Neural progenitor cell (in vitro differentiated cells): ENCODE data around the gene ANKS1B. TPM values are rescaled to one million over a fixed set of nuclear protein-coding genes. Genes with fewer than 3 reads are reported as not detected.
"Not testable (repeated sequence)": the region's sequence is repeated elsewhere in the genome, so short reads cannot be mapped to it uniquely, and the experiment has no call there.

Source experiments
- DNase-seq: peaks from one replicate; pipeline ENCODE4 v3.0.0-alpha.2; 2016; ENCODE audit warnings: low spot score
- H2AFZ ChIP-seq: fragments of 200-600 bp; sonication (generic); replicated peaks from 2 replicates; pipeline ENCODE4 v1.6.1; 2016; ENCODE audit warnings: antibody characterized with exemption
- H3F3A ChIP-seq: fragments of 200-600 bp; sonication (generic); 2 replicates; pipeline ENCODE4 v1.6.1; 2016; ENCODE audit warnings: antibody characterized with exemption, low read depth
- H3K27ac ChIP-seq: fragments of 200-600 bp; sonication (generic); 2 replicates; pipeline ENCODE4 v1.5.1; 2016; ENCODE audit warnings: mild to moderate bottlenecking
- H3K27me3 ChIP-seq: fragments of 200-600 bp; sonication (generic); 2 replicates; pipeline ENCODE4 v1.6.1; 2016; ENCODE audit warnings: mild to moderate bottlenecking, moderate library complexity
- H3K36me3 ChIP-seq: fragments of 200-600 bp; sonication (generic); 2 replicates; pipeline ENCODE4 v1.5.1; 2016
- H3K4me1 ChIP-seq: fragments of 200-600 bp; sonication (generic); 2 replicates; pipeline ENCODE4 v1.6.1; 2016; ENCODE audit warnings: mixed run types
- H3K4me2 ChIP-seq: fragments of 200-600 bp; sonication (generic); 2 replicates; pipeline ENCODE4 v1.6.1; 2016
- H3K4me3 ChIP-seq: fragments of 200-600 bp; sonication (generic); 2 replicates; pipeline ENCODE4 v1.5.1; 2016
- H3K79me2 ChIP-seq: fragments of 200-600 bp; sonication (generic); 2 replicates; pipeline ENCODE4 v1.6.1; 2016; ENCODE audit warnings: low read depth
- H3K9ac ChIP-seq: fragments of 200-600 bp; sonication (generic); 2 replicates; pipeline ENCODE4 v1.6.1; 2016
- H3K9me3 ChIP-seq: fragments of 200-600 bp; sonication (generic); 2 replicates; pipeline ENCODE4 v1.5.1; 2016; ENCODE audit warnings: low read depth
- H4K20me1 ChIP-seq: fragments of 200-600 bp; sonication (generic); 2 replicates; pipeline ENCODE4 v1.6.1; 2016; ENCODE audit warnings: low read depth
- H3K27ac Mint-ChIP-seq: 3 replicates; pipeline ENCODE4 v1.8.0; 2021; ENCODE audit warnings: mixed read lengths
- H3K27me3 Mint-ChIP-seq: 2 replicates; pipeline ENCODE4 v1.8.0; 2022; ENCODE audit warnings: low read depth, mild to moderate bottlenecking, inconsistent platforms, moderate library complexity, mixed read lengths; ENCODE audit not compliant: insufficient read depth
- H3K36me3 Mint-ChIP-seq: 3 replicates; pipeline ENCODE4 v1.8.0; 2021; ENCODE audit warnings: mixed read lengths
- H3K4me1 Mint-ChIP-seq: 3 replicates; pipeline ENCODE4 v1.8.0; 2021; ENCODE audit warnings: mixed read lengths
- H3K4me3 Mint-ChIP-seq: 3 replicates; pipeline ENCODE4 v1.8.0; 2021; ENCODE audit warnings: mild to moderate bottlenecking, moderate library complexity, mixed read lengths
- H3K9me3 Mint-ChIP-seq: 3 replicates; pipeline ENCODE4 v1.8.0; 2020; ENCODE audit warnings: mixed read lengths
- CTCF ChIP-seq: fragments of 200-600 bp; sonication (generic); IDR thresholded peaks from 2 replicates; pipeline ENCODE4 v1.5.1; 2017; ENCODE audit warnings: antibody characterized with exemption, mild to moderate bottlenecking
- EZH2 ChIP-seq: fragments of 200-600 bp; sonication (generic); IDR thresholded peaks from 2 replicates; pipeline ENCODE4 v1.6.1; 2017; ENCODE audit warnings: antibody characterized with exemption, mild to moderate bottlenecking, moderate library complexity
- EZH2phosphoT487 ChIP-seq: fragments of 200-600 bp; sonication (generic); IDR thresholded peaks from 2 replicates; pipeline ENCODE4 v1.6.1; 2017; ENCODE audit warnings: antibody characterized with exemption
- total RNA-seq: library from RNA; depleted of rRNA; stranded (reverse); fragments of >200 nt; gene quantifications from 2 replicates; pipeline ENCODE4 v1.2.3, GENCODE V29; 2015; ENCODE audit warnings: low replicate concordance

The ANKS1B gene
- total RNA-seq, 1 donor from 2014 or later: 7.9 TPM

- Histone ChIP-seq H3K36me3 (no peaks in the 10 kb centered on the region), H3F3A (no peaks in the 10 kb centered on the region), H3K27me3 (no peaks in the 10 kb centered on the region), H3K4me2 (no peak overlapping the region), H3K4me3 (no peak overlapping the region), H3K9ac (no peak overlapping the region), H3K4me1 (peaks cover 7% of the 10 kb centered on the region), H4K20me1 (no peaks in the 10 kb centered on the region), H3K79me2 (no peaks in the 10 kb centered on the region), H2AFZ (no peak overlapping the region), H3K27ac (no peak overlapping the region), H3K9me3 (no peaks in the 10 kb centered on the region)
- H3K27me3 Mint-ChIP-seq: no peaks in the 10 kb centered on the region
- TF ChIP-seq CTCF (no peak), EZH2 (no peak), EZH2phosphoT487 (no peak)
- no peak for DNase-seq
- no peaks in the 10 kb centered on the region for H3K36me3 Mint-ChIP-seq
- H3K27ac Mint-ChIP-seq: no peak overlapping the region
- no peaks in the 10 kb centered on the region for H3K4me1 Mint-ChIP-seq
- no peak overlapping the region for H3K4me3 Mint-ChIP-seq
- peaks cover 9% of the 10 kb centered on the region for H3K9me3 Mint-ChIP-seq
Measured at GRCh38 chr12:99332936-99333591, 651.7 kb downstream of the ANKS1B start.

- peaks cover 9% of the 10 kb centered on the region for H3K9me3 Mint-ChIP-seq
- no peak overlapping the region for H3K4me2 ChIP-seq
- H4K20me1 ChIP-seq: no peaks in the 10 kb centered on the region
- H3K4me1 Mint-ChIP-seq: no peaks in the 10 kb centered on the region
- DNase-seq: no peak
- H3K4me3 ChIP-seq: no peak overlapping the region
- H3K4me3 Mint-ChIP-seq: no peak overlapping the region
- H3K27me3 Mint-ChIP-seq: no peaks in the 10 kb centered on the region
- H3K4me1 ChIP-seq: peaks cover 7% of the 10 kb centered on the region
- H3K36me3 ChIP-seq: no peaks in the 10 kb centered on the region
- no peaks in the 10 kb centered on the region for H3K27me3 ChIP-seq
- H3F3A ChIP-seq: no peaks in the 10 kb centered on the region
- H3K36me3 Mint-ChIP-seq: no peaks in the 10 kb centered on the region
- no peak overlapping the region for H3K27ac ChIP-seq
- no peak overlapping the region for H3K9ac ChIP-seq
- H2AFZ ChIP-seq: no peak overlapping the region
- no peaks in the 10 kb centered on the region for H3K9me3 ChIP-seq
- H3K79me2 ChIP-seq: no peaks in the 10 kb centered on the region
- H3K27ac Mint-ChIP-seq: no peak overlapping the region
- no peak for TF ChIP-seq EZH2phosphoT487
- no peak for TF ChIP-seq CTCF
- no peak for TF ChIP-seq EZH2
Measured at GRCh38 chr12:99330216-99330615, 654.5 kb downstream of the ANKS1B start.

- not testable (repeated sequence) for H3K4me3 Mint-ChIP-seq, H3K4me3 ChIP-seq
Measured at GRCh38 chr12:99321210-99321609, 663.5 kb downstream of the ANKS1B start.

GRCh38 chr12:99311373-99311772 lies 673.4 kb downstream of the ANKS1B start:
- H3K9ac ChIP-seq: no peak overlapping the region
- H3K27me3 ChIP-seq: no peaks in the 10 kb centered on the region
- H3K4me2 ChIP-seq: no peak overlapping the region
- no peaks in the 10 kb centered on the region for H3K36me3 ChIP-seq
- Mint-ChIP-seq H3K27me3 (no peaks in the 10 kb centered on the region), H3K4me3 (no peak overlapping the region), H3K36me3 (no peaks in the 10 kb centered on the region), H3K9me3 (peaks cover 4% of the 10 kb centered on the region), H3K27ac (no peak overlapping the region), H3K4me1 (no peaks in the 10 kb centered on the region)
- H3K4me3 ChIP-seq: no peak overlapping the region
- H2AFZ ChIP-seq: no peak overlapping the region
- H3K79me2 ChIP-seq: no peaks in the 10 kb centered on the region
- no peaks in the 10 kb centered on the region for H4K20me1 ChIP-seq
- H3K9me3 ChIP-seq: no peaks in the 10 kb centered on the region
- H3K27ac ChIP-seq: no peak overlapping the region
- H3K4me1 ChIP-seq: peaks cover 6% of the 10 kb centered on the region
- TF ChIP-seq EZH2phosphoT487 (no peak), CTCF (no peak), EZH2 (no peak)
- no peaks in the 10 kb centered on the region for H3F3A ChIP-seq
- DNase-seq: no peak

More at GRCh38 chr12:99321210-99321609, 663.5 kb downstream of the ANKS1B start:
- H3K9me3 ChIP-seq, H3K27ac ChIP-seq, DNase-seq, H3K27ac Mint-ChIP-seq, H3K27me3 ChIP-seq, H4K20me1 ChIP-seq, H3K36me3 ChIP-seq, H2AFZ ChIP-seq, H3K4me1 ChIP-seq, H3K79me2 ChIP-seq, H3K4me2 ChIP-seq, H3K36me3 Mint-ChIP-seq, H3K27me3 Mint-ChIP-seq, H3K4me1 Mint-ChIP-seq, H3K9ac ChIP-seq, H3F3A ChIP-seq: not testable (repeated sequence)
- peaks cover 35% of the 10 kb centered on the region for H3K9me3 Mint-ChIP-seq
